GM18951 (cell line): Measurements from ENCODE around the gene ANKRD53.

Experiments
- POLR2A ChIP-seq: IDR thresholded peaks from 4 replicates; pipeline ENCODE4 v1.6.1; 2011; ENCODE audit warnings: mild to moderate bottlenecking; ENCODE audit not compliant: insufficient read length, insufficient read depth; ENCODE audit errors: extremely low read depth
- in situ Hi-C: fragments of 300-500 bp; cut with MboI; formaldehyde crosslinking; loops from one replicate; pipeline ENCODE4 v1.12.0; 2022; ENCODE audit warnings: low sequenced_read_pairs, mixed read lengths, inconsistent platforms; ENCODE audit not compliant: unreplicated experiment

ANKRD53 gene

GRCh38 chr2:70938586-70938950 lies 39.9 kb upstream of the ANKRD53 start:
- TF ChIP-seq POLR2A: no peak
- in situ Hi-C loops: no loop called here

- in situ Hi-C loops: no loop called here
- TF ChIP-seq POLR2A: no peak
These were observed 39.2 kb upstream of the ANKRD53 start for GRCh38 chr2:70939001-70939838.

- in situ Hi-C loops: no loop called here
- no peak for TF ChIP-seq POLR2A
These were observed 38.4 kb upstream of the ANKRD53 start for GRCh38 chr2:70939839-70940580.

GRCh38 chr2:70941186-70941585 lies 37.2 kb upstream of the ANKRD53 start:
- TF ChIP-seq POLR2A: no peak
- in situ Hi-C loops: no loop called here

- no peak for TF ChIP-seq POLR2A
- in situ Hi-C loops: no loop called here
These were observed 36.7 kb upstream of the ANKRD53 start for GRCh38 chr2:70941701-70942100.

- in situ Hi-C loops: no loop called here
- no peak for TF ChIP-seq POLR2A
These were observed 35.8 kb upstream of the ANKRD53 start for GRCh38 chr2:70942396-70943204.

GRCh38 chr2:70943205-70943871 lies 35.1 kb upstream of the ANKRD53 start:
- in situ Hi-C loops: no loop called here

GRCh38 chr2:70944111-70944690 lies 34.2 kb upstream of the ANKRD53 start:
- no peak for TF ChIP-seq POLR2A
- in situ Hi-C loops: no loop called here

More at GRCh38 chr2:70943205-70943871, 35.1 kb upstream of the ANKRD53 start:
- no peak for TF ChIP-seq POLR2A

GRCh38 chr2:70946832-70947442 lies 31.5 kb upstream of the ANKRD53 start:
- no peak for TF ChIP-seq POLR2A
- in situ Hi-C loops: loop anchor here (5.0 kb wide), 1 partner anchor 80 kb away; no protein-coding TSS in a partner anchor

- no peak for TF ChIP-seq POLR2A
- in situ Hi-C loops: loop anchor here (5.0 kb wide), 1 partner anchor 80 kb away; no protein-coding TSS in a partner anchor
These were observed 30.8 kb upstream of the ANKRD53 start for GRCh38 chr2:70947556-70948184.

- TF ChIP-seq POLR2A: no peak
- in situ Hi-C loops: loop anchor here (5.0 kb wide), 1 partner anchor 81 kb away; no protein-coding TSS in a partner anchor
These were observed 30.0 kb upstream of the ANKRD53 start for GRCh38 chr2:70948337-70949003.
